Measurements from ENCODE around the gene XPNPEP2.
"Not testable (repeated sequence)": the region's sequence is repeated elsewhere in the genome, so short reads cannot be mapped to it uniquely, and the experiment has no call there.

XPNPEP2 gene

DNA sequence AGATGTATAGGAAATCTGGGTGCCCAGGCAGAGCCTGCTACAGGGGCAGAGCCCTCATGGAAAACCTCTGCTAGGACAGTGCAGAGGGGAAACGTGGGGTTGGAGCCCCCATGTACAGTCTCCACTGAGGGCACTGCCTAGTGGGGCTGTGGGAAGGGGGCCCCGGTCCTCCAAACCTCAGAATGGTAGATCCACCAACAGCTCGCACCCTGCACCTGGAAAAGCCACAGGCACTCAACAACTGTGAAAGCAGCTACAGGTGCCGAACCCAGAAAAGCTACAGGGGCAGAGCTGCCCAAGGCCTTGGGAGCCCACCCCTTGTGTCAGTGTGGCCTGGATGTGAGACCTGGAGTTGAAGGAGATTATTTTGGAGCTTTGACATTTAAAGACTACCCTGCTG lies 5.4 kb upstream of the XPNPEP2 start:
- H3K4me3 ChIP-seq (ENCODE audit: control insufficient read depth, low read depth, low read length) = no peak overlapping the region
- TF ChIP-seq, protein P1, sequence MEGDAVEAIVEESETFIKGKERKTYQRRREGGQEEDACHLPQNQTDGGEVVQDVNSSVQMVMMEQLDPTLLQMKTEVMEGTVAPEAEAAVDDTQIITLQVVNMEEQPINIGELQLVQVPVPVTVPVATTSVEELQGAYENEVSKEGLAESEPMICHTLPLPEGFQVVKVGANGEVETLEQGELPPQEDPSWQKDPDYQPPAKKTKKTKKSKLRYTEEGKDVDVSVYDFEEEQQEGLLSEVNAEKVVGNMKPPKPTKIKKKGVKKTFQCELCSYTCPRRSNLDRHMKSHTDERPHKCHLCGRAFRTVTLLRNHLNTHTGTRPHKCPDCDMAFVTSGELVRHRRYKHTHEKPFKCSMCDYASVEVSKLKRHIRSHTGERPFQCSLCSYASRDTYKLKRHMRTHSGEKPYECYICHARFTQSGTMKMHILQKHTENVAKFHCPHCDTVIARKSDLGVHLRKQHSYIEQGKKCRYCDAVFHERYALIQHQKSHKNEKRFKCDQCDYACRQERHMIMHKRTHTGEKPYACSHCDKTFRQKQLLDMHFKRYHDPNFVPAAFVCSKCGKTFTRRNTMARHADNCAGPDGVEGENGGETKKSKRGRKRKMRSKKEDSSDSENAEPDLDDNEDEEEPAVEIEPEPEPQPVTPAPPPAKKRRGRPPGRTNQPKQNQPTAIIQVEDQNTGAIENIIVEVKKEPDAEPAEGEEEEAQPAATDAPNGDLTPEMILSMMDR (conservative IDR thresholded peaks at IDR 0.05; ENCODE audit: control insufficient read depth, insufficient read depth, low read depth, low read length) = no peak
- no peak for DNase-seq (ENCODE audit: low read depth)

DNA sequence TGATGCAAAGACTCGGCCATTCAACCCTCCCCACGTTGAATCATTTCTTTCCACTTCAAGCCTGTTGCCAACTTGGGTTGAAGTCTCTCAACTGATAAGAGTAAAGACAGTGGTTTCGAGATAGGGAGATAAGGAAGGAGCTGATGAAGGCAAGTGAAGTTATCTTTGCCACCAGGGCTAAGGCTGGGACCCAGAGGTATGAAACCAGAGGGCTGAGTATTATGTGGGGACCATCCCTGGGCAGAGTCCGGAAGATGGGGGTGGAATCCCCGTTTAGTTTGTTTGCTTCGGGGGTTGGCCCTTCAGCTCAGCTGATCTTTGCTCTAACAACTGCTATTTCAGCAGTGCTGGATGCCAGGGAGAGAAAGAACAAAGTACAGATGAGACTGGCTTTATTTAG lies 2.3 kb upstream of the XPNPEP2 start:
- H3K4me3 ChIP-seq (ENCODE audit: control insufficient read depth, low read depth, low read length) = no peak overlapping the region
- TF ChIP-seq, protein P1 (conservative IDR thresholded peaks at IDR 0.05; ENCODE audit: control insufficient read depth, insufficient read depth, low read depth, low read length) = no peak
- DNase-seq (ENCODE audit: low read depth) = no peak

DNA sequence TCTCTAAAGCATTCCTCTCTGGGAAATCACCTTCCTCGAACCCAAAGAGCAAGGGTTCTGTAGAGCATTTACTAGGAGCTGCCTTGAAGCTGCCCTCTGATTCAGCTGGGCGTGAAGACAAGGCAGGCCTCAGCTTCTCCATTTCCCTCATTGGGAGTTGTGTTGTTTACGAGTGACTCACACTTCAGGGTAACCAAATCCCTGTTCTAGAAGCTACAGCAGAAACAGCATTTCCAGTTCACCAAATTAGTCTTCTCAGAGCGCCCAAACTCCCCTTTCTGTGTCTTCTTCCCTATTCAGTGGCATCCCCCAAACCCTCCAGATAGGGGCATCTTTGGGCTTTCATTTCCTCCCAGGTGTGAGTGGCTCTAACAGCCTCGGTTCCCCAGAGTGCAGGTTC lies 863 bp upstream of the XPNPEP2 start:
- TF ChIP-seq, protein P1 (conservative IDR thresholded peaks at IDR 0.05; ENCODE audit: control insufficient read depth, insufficient read depth, low read depth, low read length) = no peak
- DNase-seq (ENCODE audit: low read depth) = peak; percentile 80
- H3K4me3 ChIP-seq (ENCODE audit: control insufficient read depth, low read depth, low read length) = no peak overlapping the region

DNA sequence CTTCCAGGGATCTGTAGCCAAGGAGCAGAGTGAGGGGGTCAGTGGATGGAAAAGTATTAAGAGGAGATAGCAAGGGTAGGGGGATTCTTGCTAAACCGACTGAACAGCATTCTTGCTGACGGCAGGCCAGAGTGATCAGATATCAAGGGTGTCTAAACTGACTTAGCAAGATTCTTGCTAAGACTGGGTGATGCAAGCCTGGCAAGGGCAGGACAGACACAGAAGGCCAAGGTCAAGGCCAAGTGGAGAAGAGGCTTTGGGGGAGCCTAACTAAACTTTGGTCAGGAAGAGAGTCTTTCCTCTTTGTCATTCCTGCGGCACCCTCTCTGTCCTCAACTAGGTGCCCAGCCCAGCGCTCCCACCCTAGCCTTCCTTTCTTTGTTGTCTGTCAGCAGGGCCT lies 799 bp downstream of the XPNPEP2 start:
- TF ChIP-seq, protein P1 (conservative IDR thresholded peaks at IDR 0.05; ENCODE audit: control insufficient read depth, insufficient read depth, low read depth, low read length) = no peak
- no peak for DNase-seq (ENCODE audit: low read depth)
- H3K4me3 ChIP-seq (ENCODE audit: control insufficient read depth, low read depth, low read length) = no peak overlapping the region

DNA sequence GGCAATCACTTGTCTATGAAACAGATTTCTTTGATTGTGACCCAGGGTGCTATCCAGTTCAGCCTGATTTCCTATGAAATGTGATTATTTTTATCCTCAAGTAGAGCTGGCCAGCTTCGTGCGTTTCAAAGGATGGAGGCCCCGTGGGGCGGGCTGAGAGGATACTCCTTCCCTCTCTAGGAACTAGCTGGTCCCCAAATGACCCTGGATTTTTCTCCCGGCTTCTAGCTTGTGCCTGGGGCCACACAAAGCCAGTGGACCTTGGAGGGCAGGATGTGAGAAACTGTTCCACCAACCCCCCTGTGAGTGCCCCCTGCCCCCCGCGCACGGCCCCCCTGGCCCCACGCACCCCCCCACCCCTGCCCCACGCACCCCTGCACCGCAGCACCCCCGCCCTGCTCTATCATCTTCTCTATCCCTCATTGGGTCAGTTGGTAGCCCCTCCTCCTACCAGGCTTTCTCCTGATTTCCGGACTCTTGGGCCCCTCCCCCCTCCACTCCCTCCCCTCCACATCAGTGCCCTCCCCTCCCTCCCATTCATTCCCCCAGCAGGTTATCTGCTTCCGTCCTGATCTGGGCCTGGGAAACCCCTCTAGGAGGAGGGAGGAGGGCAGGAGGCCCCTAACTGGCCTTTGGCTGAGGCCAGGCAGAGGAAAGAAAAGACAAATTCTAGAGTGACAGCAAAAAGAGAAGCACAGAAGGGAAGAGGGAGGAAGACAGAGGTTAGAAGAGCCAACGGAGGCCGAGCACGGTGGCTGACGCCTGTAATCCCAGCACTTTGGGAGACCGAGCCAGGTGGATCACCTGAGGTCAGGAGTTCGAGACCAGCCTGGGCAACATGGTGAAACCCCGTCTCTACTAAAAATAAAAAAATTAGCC lies 3.3 kb downstream of the XPNPEP2 start:
- DNase-seq (ENCODE audit: low read depth) = no peak
- no peak overlapping the region for H3K4me3 ChIP-seq (ENCODE audit: control insufficient read depth, low read depth, low read length)
- TF ChIP-seq, protein P1 (conservative IDR thresholded peaks at IDR 0.05; ENCODE audit: control insufficient read depth, insufficient read depth, low read depth, low read length) = no peak

DNA sequence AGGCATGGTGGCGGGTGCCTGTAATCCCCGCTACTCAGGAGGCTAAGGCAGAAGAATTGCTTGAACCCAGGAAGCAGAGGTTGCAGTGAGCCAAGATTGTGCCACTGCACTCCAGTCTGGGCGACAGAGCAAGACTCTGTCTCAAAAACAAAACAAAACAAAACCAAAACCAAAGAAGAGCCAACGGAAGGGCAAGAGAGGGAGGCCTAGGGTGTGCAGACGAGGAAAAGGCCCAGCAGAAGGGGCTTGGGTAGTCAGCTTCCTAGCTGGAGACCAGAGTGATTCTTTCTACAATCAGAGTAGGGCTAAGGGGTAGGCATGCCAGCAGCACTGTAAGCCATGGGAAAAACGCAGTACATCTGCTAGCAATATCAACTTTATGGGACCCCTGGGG lies 4.0 kb downstream of the XPNPEP2 start:
- not testable (repeated sequence) for H3K4me3 ChIP-seq (ENCODE audit: control insufficient read depth, low read depth, low read length); DNase-seq (ENCODE audit: low read depth)

DNA sequence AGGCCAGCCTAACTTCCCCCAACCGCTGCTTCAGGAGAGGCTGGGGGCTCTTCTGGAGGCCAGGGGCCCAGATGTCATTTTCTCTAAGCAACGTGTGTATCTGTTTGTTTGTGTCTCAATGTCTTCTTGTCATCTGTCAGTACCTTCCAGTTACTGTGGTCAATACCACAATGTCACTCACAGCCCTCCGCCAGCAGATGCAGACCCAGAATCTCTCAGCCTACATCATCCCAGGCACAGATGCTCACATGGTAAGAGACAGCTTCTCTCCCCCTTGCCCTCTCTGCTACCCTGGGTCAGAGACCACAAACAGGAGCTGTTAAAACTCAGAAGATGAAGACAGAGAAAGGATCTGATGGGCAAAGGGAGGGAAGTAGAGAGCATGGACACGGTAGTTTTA lies 5.0 kb downstream of the XPNPEP2 start:
- DNase-seq (ENCODE audit: low read depth) = no peak
- TF ChIP-seq, protein P1 (conservative IDR thresholded peaks at IDR 0.05; ENCODE audit: control insufficient read depth, insufficient read depth, low read depth, low read length) = no peak
- no peak overlapping the region for H3K4me3 ChIP-seq (ENCODE audit: control insufficient read depth, low read depth, low read length)

All from fibroblast of mammary gland (primary cell).